NCI-H1105 (cell line): ENCODE data around the gene PLCZ1.
"Not testable (repeated sequence)": the region's sequence is repeated elsewhere in the genome, so short reads cannot be mapped to it uniquely, and the experiment has no call there.

Experiments
- DNase-seq: peaks from one replicate; lab custom pipeline; 2025; lab: John Stamatoyannopoulos, UW

The PLCZ1 gene

DNA sequence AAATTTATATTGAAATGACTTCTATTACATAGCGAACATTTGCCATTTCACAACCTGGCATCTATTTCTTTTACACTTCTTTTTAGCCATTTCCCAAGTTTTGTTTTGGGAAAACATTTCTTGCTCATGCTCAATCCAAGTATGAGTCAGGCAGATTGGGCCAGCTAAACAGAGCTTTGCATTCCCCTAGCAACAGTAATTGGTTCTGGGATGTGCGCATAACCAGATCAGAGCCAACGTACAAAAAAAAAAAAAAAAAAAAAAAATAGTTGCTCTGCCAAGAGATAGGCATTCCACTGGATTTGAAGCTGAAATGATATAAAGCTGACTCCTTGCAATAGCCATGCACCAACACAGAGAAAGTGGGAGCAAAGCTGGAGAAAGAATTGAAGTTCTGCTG is 37.5 kb downstream of the PLCZ1 start:
- DNase-seq, result no peak

DNA sequence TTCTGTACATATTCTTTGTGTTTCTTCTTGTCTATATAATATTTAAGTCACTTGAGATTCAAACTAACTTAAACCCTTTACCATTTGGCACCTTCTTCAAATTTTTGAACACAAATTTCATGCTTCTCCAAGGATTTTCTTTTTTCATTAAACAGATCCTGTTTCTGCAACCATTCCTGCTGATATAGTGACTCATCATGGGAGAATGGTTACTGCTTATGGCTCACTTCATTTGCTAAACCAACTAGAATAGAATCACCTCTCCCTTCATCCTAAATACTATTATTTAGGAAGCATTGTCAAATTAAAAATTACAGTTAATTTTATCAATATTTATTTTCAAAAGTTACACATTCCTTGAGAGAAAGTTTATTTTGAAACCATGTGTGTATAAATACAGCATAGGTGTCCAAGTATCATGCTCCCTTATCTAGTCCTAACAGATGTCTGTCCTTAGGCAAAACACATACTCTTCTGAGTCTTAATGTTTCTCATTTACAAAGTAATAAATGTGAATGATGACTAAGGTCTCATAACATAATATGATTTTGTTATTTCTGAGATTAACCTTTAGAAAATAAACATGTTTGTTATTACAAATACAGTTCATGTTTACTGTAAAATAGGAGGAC is 40.7 kb downstream of the PLCZ1 start:
- DNase-seq, result no peak

DNA sequence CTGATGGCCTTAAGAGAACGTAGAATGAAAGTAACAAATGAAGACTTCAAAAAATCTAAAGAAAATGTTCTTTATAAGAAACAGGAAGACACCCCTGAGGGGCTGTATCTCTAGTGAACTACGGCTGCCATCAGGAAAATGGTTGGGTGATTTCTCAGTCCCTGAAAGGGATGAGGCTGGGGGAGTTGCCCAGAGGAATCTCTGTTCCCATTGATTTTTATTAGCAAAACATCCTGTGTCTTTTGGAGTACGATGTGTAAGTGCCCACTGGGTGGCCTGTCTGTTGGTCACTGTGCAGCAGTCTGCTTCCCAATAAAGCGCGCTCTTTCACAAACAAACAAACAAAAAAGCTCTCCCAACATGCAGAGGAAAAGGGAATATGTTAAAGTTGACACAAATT is 43.8 kb downstream of the PLCZ1 start:
- not testable (repeated sequence) for DNase-seq

DNA sequence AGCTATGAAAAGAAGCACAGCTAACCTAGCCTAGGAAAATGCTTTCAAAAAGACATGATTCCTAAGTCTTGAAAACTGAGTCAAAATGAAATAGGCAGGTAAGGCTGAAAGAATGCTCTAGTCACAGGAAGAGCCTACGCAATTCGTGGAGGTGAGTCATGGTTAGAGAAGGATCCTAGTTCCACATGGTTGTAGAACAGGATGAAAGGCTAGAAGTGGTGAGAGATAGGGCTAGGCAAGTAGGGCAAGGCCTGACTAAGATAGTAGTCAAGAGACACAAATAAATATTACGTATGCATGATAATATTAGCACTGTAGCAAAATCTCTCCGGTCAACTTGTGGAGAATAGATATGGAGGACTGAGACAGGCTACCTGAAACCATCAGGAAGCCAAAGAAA is 47.2 kb downstream of the PLCZ1 start:
- no peak for DNase-seq

DNA sequence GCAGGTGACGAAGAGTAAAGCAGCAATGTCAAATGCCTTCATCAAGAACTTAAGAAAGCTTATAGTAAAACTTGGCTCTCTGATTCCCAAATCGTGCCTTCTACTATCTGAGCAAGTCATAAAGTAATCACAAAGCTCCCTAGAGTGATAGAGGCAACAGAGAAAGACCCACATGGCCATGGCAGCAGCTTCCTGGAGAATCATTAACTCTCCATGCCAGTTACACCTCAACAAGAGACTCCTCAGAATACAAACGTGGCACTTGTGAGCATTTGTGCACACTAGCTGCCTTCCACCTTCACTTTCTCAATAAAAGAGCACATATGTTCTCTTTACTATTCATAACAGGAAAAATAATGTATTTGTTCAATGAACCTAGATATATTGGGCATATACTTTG is 48.0 kb downstream of the PLCZ1 start:
- no peak for DNase-seq

GRCh38 chr12:18684430-18684829 is 53.4 kb downstream of the PLCZ1 start:
- DNase-seq, result no peak

DNA sequence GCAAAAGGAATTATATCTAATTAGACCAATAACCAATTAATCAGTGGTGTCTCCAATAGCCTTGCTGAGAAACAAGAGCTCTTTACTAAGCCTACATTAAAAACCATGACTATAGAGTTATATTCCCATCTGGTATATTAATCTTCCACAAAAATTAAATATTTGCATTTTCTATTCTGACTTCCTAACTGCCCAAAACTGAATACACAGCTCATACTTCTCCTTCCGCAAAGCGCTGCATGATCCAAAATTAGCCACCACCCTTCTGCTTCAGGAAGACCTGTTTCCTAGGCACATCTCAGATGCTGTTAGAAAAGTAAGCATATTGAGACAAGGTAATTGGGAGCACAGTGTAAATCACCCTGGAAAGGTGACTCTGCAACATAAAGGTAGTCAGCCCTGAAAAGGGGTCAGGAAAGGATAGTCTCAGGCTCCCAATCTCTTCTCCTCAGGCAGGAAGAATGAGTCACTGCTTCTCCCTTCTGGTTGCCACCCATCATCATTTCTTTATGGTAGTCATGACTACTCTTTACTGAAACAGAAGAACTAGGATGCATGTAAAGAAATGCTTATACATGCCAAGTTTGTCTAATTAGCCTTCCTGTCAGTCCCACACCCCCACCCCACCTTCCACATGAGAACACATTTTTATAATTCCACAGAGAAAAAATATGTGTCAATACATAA is 54.3 kb downstream of the PLCZ1 start:
- no peak for DNase-seq

GRCh38 chr12:18681818-18682217 is 56.0 kb downstream of the PLCZ1 start:
- DNase-seq, result no peak

DNA sequence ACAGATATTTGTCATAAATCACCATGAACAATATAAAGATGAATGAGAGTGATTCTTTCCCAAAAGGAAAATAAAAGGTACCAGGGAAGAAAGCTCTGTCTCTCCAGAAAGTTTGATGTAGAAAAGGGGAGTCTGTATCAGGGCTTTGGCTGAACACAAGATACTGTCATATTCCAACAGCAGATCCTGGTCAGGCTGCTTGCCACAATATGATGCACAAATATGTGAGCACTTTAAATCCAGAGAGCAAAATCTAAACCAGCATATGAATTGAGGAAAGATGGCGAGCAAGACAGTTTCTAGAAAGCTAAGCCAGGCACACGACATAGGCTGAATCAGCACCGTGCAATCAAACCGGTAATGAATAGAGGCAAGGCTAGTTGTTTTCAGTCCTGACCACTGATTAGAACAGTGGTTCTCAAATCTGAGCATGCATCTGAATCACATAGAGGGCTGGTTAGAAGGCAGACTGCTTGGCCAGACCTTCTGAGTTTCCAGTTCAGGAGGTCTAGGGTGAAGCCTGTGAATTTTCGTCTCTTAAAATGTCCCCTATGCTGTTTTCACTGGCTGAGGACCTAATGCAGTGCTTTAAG is 60.7 kb downstream of the PLCZ1 start:
- no peak for DNase-seq

DNA sequence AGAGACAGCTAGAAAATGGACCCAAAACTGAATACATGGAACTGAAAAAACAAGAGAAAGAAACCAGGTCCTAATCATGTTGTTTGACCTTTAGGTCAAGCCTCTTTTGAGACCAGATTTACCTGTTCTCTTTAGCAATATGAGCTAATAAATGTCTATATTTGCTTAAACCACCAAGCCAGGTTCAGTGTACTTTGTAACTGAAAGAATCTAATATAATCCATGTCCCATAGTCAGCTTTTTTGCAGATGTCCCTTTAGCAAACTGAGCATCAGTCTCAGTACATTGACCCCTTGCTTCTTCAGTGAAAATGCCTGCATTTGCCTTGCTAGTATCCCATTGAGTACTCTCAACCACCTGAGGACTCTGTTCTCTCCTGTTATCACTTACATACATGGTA is 61.7 kb downstream of the PLCZ1 start:
- no peak for DNase-seq

DNA sequence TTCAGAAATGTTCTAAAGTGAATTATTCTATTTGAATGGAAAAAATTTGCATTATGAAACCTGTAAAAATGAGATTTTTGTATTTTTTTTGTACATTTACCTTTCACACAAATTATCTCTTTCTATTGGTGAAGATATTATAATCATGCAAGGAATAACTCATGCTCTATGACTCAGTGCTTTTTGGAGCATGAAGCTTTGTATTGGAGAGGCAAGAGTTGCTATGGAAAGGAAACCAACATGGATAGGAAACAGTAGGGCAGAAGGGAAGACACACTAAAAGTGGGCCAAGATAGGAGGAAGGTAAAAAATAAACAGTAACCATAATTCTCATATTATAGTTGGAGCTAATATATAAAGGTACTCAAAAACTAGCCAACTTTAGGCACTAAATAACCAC is 79.0 kb downstream of the PLCZ1 start:
- no peak for DNase-seq

GRCh38 chr12:18658179-18658578 is 79.6 kb downstream of the PLCZ1 start:
- DNase-seq, result no peak

DNA sequence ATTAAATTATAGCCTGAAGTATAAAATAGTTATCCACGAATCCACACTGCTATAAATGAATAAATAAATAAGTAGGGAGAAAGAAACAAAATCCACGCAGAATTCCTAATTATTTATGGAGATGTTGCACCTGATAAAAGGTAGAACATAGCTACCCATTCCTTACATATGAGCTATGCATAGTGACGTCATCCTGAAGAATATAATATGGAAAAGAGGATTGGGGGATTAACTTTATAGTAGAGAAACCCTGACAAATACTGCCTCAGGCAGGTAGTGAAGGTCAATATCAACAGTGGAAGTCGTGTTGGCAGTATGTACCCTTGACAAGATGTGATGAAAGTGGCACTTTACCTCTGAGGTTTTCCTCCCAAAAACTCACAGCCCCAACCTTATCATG is 82.5 kb downstream of the PLCZ1 start:
- no peak for DNase-seq

- DNase-seq, result no peak
These were observed 84.3 kb downstream of the PLCZ1 start for GRCh38 chr12:18653465-18653864.

DNA sequence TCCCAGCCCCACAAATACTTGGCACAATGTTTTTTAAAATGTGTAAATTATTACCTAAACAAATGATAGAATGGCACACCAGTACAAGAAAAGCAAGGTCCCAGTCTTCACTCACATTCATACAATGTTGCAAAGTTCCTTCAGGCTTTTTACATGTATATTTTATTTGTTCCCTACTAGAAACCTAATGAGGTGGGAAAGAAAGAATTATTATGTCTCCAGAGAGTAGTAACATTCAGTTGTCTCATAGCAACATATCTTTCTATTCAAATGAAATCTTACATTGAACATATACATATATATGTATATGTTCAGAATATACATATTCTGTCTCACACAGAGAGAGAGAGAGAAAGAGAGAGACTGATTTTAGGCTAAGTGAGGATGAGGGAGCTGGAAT is 85.2 kb downstream of the PLCZ1 start:
- no peak for DNase-seq

GRCh38 chr12:18651525-18651924 is 86.3 kb downstream of the PLCZ1 start:
- DNase-seq, result no peak

- DNase-seq, result no peak
These were observed 91.4 kb downstream of the PLCZ1 start for GRCh38 chr12:18646286-18646890.

DNA sequence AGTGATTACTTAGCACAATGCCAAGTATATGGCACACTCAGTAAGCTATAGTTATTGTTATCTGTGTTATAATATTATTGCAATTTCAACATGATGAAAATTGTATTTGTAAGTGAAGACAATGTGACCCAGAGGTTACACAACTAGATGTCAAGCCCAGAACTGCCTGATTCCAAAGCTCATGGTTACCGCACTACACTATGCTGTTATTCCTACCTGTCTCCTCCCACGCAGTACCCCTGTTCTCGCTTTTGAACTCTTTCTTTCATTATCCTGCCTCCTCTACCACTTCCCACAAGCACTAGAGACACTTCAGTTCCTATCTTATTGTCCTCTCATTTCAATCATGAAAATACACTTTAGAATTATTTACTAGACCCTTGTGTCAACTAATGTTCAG is 93.2 kb downstream of the PLCZ1 start:
- DNase-seq, result no peak

GRCh38 chr12:18643681-18644080 is 94.1 kb downstream of the PLCZ1 start:
- DNase-seq, result no peak

DNA sequence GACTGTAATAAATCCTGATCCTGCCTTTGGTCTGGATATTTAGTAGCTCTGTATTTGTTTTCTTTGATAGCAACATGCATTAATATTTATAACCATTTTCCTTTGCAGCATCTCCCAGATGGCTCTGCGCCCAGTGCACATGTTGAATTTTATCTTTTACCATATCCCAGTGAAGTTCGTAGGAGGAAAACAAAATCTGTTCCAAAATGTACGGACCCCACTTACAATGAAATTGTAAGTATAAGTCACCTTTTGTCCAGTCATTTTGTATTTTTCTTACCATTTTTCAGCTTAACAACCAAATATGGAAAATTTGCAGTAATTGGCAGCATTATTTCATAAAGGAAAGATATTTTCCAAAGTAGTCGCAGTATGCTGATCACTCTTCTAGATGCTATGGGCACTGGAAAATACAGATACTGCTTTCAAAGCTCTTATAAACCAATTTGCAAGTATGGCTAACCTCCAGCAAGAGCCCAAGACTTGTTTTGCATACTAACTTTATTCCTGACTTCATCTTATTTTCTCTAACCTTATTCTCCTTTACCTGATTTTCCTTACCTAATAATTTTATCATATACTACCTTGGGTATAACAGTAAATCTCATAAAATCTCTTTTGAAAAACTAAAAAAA is 97.4 kb downstream of the PLCZ1 start:
- DNase-seq, result no peak

DNA sequence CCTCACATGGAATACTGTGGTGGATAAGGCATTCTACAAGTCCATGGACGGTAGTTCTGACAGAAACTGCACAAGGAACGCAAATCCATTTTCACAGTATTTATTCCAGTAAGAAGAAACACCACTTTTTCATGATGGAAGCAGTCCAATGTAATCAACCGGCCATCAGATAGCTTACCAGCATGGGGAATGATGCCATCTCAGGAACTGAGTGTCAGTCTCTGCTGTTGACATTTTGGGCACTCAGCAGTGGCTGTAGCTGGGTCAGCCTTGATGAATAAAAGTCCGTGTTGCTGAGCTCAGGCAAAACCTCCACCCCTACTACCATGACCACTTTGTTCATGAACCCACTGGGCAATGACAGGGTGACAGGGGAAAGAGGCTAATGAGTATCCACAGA is 103.4 kb downstream of the PLCZ1 start:
- no peak for DNase-seq
